AG10803 (cell line): ENCODE data around the gene SLC19A2.

Source experiments
- DNase-seq: peaks from one replicate; pipeline ENCODE4 v3.0.0; 2010; ENCODE audit warnings: low read depth
- H3K4me3 ChIP-seq: 2 replicates; pipeline ENCODE4 v1.5.1; 2011; ENCODE audit warnings: mild to moderate bottlenecking, low read length, control low read depth
- CTCF ChIP-seq: conservative IDR thresholded peaks from 2 replicates; pipeline ENCODE4 v1.5.1; 2011; ENCODE audit warnings: mild to moderate bottlenecking, low read length, control low read depth, inconsistent platforms

Gene SLC19A2

DNA sequence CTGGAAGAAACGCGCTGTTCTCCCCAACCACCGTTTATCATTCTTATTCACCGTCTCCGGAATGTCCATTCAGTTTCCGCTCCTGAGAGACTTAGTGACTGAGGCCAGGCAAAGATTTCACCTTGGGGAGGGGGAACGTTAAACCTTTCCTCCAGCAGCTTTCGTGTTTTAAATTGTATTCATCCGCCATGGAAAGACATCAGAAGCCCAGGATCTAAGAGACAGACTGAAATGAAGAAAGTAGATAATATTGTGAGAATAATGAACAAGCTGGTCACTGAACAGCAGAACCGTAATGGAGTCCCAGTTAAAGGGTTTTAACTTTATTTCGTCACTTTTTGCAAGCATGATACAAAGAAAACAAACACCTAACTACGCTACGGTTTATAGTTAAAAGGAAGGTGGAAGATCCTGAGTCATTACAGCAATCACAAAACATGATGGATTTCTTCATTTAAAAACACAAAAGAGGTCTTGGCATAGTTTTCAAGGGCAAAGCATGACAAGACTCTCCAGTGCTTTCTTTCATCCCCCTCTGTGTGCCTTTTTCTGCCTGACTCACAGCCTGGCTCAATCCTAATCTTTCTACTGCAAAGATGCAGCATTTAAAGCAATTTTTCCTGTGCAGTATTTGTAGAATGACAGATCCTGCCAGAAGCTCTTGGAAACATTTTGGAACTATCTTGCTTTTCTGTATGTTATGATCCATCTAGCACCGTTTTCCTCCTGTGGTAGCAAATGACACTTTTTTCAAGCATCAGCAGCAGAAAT lies 722 bp upstream of the SLC19A2 start:
- no peak for TF ChIP-seq CTCF
- peak; percentile 54 for DNase-seq
- peak overlapping the region; percentile 72 for H3K4me3 ChIP-seq

DNA sequence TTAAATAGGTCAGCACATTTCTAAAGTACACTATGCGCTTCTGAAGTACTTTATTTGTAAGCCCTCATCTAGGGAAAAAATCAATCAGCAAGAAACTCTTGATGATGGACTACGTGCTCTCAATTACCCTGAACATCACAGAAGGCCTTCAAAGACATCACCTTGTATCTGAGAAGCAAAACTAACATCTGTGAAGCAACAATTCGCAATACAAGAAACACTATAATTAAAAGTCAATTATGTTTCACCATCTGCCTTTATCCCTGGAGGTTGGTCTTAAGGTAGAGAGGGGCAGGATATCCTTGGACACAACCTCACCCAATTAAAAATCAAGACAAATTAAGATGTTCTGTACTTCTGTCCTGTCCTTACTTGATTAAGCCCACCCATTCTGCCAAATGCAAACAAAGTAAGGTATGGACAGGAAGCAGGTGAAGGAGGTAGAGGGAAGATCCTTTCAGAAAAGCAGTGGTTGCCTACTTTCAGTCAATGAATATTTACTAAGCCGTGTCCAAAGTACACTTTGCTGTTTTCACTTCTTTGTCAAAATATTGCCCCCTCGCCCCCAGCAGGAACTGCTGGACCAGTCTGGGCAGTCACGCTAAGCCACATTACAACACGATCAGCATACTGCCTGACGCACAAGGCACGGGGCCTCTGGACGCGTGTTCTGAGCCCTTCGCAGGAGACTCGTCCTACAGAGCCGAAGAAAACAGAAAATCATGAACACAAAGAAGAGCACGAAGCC lies 887 bp downstream of the SLC19A2 start:
- DNase-seq = peak; percentile 68
- H3K4me3 ChIP-seq = peak overlapping the region; percentile 72
- TF ChIP-seq CTCF = no peak

- TF ChIP-seq CTCF = no peak
- no peak for DNase-seq
- H3K4me3 ChIP-seq = peak overlapping the region; percentile 72
Observed at GRCh38 chr1:169484101-169484500, 1.6 kb downstream of the SLC19A2 start.

- peak overlapping the region; percentile 72 for H3K4me3 ChIP-seq
- peak; percentile 37 for DNase-seq
- no peak for TF ChIP-seq CTCF
Observed at GRCh38 chr1:169483500-169483966, 2.2 kb downstream of the SLC19A2 start.

GRCh38 chr1:169479363-169480066 lies 6.2 kb downstream of the SLC19A2 start:
- no peak overlapping the region for H3K4me3 ChIP-seq
- no peak for TF ChIP-seq CTCF
- no peak for DNase-seq

- DNase-seq = no peak
- H3K4me3 ChIP-seq = no peak overlapping the region
- no peak for TF ChIP-seq CTCF
Observed at GRCh38 chr1:169478094-169478672, 7.6 kb downstream of the SLC19A2 start.
